Measurements from ENCODE around the gene ROBO3.

Gene ROBO3

DNA sequence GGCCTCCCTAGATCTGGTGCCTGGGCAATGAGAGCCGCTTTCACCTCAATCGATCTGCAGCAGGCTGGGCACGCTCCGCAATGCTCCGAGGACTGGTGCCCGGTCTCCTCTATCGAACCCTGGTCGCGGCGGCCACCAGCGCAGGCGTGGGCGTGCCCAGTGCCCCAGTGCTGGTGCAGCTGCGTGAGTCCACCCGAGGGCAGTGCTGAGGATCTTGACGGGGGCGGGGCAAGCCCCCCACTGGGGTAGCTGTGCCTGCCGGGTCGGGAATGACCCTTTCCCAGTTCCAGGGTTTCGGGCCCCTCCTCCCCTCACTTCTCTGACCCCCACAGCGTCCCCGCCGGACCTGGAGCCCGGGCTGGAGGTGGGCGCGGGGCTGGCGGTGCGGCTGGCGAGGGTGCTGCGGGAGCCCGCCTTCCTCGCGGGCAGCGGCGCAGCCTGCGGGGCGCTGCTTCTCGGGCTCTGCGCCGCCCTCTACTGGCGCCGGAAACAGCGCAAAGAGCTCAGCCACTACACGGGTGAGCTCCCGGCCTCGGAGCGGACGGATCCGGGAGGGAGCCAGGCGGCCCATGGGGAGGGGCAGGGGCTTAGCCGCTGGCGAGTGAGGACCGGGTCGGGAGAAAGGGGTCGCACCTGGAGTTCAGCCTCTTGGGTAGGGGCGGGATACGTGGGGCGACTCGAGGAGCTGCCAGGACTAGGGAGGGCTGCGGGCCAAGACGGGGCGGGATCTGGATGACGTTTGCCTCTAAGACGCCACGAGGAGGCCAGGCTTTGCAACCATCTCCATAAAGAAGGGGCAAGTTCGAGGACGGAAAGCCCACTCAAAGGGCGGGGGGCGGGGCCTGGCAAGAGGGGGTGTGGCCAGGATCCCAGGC is 10.9 kb downstream of the ROBO3 start:
- peak; percentile 96 for DNase-seq (ENCODE audit: low spot score)

DNA sequence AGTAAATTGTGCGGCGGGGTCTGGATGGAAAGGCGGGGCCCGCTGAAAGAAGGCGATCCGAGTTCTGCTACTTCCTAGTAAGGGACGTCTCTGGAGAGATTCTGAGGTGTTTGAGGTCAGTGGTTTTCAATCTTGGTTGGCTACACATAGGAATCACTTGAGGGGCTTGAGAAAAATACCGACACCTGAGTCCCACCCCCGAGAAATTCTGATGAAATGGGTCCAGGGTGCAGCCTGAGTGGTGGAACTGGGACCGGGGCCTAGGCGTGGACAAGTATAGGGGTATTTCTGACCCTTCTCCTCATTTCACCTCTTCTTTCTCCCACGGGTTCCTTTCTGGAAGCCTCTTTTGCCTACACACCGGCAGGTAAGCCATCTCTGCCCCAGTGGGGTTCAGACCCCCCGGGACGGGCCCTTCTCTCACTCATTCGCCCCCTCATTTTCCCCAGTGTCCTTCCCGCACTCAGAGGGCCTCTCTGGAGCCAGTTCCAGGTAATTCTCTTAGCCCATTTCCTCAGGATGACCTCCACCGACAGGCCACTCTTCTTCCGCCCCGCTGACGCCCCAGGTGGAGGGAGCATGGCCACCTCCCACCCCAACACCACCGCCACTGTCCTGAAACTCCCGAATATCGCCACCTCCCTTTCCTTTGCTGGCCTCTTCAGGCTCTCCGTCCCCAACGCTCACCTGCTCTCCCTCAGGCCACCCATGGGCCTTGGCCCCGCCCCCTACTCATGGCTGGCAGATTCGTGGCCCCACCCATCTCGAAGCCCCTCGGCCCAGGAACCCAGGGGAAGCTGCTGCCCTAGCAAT is 11.8 kb downstream of the ROBO3 start:
- DNase-seq (ENCODE audit: low spot score) = no peak

DNA sequence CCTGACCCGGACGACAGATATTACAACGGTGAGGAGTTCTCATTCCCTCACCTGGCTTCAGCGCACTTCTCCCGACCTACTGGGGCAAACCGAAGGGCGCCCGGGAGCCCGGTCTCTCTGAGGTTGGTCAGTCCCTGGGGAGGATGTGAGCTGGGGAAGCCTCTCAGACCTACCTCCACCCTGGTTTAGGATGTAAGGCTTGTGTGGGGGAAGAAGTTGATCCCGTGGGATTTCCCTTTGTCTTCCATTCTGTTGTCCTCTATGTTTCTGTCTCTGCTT is 12.3 kb downstream of the ROBO3 start:
- DNase-seq (ENCODE audit: low spot score) = no peak

DNA sequence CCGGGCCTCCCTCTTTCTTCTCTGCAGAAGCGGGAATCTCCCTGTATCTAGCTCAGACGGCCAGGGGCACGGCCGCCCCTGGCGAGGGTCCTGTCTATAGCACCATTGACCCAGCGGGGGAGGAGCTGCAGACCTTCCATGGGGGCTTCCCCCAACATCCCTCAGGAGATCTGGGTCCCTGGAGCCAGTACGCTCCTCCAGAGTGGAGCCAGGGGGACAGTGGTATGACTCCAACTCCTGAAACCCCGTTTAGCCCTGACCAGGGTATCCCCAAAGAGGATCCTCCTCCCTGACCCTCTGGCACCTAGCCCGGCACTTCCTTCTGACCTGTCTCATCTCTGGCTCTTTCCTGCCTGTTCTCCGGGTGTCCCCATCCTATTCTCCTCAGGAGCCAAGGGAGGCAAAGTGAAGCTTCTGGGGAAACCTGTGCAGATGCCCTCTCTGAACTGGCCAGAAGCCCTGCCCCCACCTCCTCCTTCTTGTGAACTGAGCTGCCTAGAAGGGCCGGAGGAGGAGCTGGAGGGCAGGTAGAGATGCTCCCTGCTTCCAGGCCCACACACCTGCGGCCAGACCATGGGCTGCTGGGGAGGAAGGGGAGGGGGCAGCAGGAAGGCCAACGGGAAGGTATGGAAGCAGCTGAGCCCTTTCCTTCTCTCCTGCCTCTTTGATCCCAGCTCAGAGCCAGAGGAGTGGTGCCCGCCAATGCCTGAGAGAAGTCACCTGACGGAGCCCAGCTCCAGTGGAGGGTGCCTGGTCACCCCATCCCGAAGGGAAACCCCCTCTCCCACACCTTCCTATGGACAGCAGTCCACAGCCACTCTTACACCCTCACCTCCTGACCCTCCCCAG is 12.9 kb downstream of the ROBO3 start:
- no peak for DNase-seq (ENCODE audit: low spot score)

DNA sequence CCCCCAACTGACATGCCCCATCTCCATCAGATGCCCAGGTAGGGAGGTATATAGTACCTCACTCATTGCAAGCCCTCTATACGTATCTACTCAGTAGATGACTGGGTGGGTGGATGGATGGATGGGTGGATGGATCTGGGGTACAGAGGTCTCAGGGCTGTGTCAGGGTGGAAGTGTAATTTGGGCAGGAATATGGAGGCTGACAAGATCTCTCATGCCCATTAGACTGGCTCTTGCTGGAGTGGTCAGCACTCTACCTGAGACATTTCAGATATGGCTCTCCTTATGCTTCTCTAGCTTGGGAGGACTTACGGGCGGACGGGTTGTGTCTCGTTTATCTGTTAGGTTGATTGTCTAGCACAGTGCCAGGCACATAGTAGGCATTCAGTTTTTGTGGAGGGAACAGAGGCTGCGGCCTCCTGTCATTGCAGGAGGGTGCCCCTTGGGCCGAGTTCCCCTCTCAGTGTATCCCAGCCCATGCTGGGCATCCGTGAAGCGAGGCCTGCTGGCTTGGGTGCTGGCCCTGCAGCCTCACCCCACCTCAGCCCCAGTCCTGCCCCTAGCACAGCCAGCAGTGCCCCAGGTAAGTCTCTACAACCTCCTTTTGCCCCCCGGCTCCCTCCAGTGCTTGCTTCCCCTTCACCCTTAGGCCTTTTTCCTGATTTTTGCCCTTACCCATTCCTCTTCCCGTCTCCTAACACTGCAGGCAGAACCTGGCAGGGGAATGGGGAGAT is 13.7 kb downstream of the ROBO3 start:
- DNase-seq (ENCODE audit: low spot score) = no peak

DNA sequence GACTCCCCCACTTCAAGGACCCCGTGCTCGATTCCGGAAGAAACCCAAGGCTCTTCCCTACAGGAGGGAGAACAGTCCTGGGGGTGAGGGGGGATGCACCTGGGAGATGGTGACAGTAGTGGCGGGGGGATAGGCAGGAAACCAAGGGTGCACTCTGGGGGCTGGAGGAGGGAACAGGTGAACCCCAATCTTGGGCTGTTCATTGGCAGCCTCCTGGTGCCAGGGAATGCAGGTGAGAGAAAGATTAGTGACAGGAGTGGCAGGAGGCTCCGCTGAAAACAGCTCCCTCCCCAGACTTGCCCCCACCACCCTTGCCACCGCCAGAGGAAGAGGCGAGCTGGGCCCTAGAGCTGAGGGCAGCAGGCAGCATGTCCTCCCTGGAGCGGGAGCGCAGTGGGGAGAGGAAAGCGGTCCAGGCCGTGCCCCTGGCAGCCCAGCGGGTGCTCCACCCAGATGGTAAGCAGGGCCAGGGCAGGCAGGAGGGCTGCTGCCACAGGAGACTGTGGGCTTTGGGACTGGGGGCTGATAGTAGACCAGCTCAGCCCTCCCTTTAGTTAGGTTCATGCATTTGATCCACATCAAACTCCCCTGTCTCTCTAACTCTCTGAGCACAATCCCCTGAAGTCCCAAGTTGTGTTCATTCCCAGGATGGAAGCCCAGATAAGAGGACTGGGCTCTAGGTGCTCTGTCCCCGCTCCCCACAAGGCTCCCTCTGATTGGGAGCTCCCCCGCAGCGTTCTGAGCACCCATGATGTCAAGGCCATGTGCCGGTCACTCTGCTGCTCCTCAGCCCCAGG is 14.5 kb downstream of the ROBO3 start:
- DNase-seq (ENCODE audit: low spot score) = no peak

DNA sequence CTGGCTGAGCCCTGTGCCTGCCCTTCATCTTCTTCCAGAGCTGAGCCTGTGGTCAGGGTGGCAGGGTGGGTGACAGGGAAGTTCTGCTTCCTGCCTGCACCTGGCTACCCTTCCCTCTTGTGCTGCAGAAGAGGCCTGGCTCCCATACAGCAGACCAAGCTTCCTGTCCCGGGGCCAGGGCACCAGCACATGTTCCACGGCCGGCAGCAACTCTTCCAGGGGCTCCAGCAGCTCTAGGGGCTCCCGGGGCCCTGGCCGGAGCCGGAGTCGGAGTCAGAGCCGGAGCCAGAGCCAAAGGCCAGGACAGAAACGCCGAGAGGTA is 15.0 kb downstream of the ROBO3 start:
- DNase-seq (ENCODE audit: low spot score) = no peak

DNA sequence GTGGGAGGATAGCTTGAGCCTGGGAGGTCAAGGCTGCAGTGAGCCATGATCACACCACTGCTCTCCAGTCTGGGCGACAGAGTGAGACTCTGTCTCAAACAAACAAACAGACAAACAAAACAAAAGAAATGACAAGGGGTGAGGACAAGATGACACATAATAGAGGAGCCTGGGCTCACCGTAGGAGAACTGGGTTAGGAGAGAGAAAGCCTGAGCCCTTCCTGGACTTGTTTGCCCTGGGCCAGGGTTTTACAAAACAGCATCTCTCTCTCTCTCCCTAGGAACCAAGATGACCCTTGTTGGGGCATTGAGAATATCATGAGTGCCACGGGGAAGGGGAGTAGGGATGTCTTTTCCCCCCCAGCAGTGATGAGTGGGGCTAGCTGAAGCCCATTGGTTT is 15.7 kb downstream of the ROBO3 start:
- DNase-seq (ENCODE audit: low spot score) = no peak

DNA sequence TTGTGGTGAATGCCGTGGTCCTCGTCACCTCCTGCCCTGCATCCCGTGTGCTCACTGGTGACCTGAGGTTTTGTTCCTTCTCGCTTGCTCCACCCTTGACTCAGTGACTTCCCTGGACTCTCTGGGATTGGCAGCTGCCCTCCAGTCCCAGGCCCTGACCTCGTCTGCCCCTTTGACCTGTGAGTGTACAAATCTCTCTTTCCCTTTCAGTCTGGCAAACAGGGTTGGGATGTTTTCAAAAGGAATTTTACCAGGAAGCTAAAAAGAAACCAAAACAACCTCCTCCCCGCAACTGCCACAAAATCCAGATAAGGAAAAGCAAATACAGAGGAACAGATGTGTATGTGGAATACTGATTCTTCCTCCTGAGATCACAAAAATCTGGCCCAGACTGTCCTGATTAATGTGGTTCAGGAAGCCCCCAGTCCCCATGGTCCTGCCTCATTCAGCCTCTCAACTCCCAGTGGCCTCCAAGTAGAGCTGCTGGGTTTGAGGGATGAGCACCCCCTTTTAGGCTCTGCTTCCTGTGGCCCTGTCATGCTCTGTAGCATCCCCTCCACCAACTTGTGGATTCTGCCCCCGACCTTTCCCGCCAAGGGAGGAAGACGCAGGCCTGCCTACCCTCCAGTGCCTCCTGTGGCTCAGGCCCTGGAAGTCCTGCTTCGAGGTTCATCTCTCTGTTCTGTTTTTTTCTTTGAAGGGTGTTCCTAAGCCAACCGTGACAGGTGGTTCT is 17.3 kb downstream of the ROBO3 start:
- DNase-seq (ENCODE audit: low spot score) = no peak

DNA sequence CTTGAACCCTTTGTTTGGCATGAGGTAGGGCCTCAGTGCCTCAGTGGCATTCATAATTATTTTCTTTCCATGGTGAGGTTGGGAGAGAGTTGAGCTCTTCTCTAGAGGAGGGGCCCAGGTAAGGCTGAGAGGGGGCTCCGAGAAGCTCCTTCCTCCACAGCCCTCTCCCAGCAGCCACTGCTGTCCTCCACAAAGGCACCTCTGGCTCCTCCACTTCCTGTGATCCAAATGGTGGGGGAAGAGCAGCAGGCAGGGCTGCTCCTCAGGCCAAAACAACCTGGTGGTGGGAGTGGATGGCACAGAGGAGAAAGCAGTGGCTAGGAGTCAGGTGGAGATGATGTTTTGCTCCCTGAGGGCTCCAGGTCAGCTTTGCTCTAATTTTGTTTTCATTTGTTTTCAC is 19.1 kb downstream of the ROBO3 start:
- no peak for DNase-seq (ENCODE audit: low spot score)

DNA sequence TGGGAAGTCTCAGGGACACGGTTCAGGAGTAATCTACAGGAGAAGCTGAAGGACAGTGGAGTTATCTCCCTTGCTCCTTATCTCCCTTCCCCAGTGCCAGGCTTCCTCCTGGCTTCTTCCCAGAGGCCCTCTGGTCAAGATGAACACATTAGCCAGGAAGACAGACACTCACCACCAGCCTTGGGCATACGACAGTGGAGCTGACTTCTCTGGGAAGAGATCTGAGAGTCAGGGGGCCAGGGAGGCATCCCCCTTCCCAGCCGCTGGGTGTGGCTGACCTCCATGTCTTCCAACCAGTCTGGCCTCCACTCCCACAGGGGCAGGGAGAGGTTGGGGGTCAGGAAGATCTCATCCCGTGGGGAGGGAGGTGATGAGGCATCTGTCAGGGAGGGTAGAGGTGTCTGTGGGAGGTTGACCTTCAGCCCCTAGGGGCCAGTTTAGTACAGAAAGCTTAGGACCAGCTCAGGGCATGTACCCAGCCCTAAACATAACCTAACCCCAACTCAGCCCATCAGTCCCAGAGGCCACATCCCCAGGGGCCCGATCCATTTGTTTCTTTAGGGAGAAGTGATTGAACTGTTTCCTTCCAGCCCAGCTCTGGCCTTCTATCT is 19.7 kb downstream of the ROBO3 start:
- no peak for DNase-seq (ENCODE audit: low spot score)

DNA sequence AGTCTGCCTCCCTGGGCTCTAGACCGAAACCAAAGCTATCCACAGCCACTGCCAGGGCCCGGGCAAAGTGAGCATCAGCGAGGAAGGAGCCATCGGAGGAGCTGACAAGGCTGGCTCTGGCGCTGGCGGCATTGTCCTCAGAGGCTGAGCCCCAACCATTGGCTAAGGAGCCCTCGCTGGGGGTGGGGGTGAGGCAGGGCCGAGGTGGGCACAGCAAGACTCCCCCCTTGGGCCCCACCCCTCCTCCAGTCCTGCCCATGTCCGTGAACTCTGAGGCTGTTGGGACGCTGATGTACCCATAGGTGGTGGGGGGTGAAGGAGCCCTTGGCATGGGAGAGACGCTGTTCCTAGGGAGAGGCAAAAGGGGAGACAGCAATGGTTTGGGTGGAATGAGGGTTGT is 21.2 kb downstream of the ROBO3 start:
- no peak for DNase-seq (ENCODE audit: low spot score)

DNA sequence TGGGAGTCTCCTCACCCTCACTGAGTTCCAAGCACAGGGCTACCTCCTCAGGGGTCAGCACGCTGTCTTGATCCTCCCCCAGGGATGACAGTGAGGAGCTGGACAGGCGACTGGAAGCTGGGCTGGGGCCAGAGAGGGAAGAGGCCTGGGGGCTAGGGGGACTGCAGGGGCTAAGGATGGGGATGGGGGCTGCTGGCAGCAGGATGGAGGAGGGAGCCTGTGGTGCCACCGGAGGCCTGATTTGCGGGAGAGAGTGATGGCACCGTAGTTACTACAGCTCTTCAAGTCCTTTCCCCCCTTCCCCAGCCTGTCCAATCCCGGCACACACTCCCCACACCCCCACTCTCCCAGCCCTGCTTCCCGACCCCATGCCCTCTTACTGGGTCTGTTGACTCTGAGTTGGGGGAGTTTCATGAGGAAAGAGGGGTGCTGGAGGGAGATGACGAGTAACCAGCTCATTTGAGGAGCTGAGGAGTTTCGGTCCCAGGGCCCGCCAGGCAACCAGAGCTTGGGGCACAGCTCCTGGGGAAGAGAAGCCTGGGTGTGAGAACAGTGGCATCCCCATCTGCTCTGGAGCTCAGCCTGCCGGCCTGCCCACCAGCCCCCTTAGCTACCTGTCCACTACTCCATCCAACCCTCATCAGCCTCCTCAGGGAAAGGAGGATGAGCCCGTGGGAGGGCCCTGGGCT is 21.9 kb downstream of the ROBO3 start:
- no peak for DNase-seq (ENCODE audit: low spot score)

DNA sequence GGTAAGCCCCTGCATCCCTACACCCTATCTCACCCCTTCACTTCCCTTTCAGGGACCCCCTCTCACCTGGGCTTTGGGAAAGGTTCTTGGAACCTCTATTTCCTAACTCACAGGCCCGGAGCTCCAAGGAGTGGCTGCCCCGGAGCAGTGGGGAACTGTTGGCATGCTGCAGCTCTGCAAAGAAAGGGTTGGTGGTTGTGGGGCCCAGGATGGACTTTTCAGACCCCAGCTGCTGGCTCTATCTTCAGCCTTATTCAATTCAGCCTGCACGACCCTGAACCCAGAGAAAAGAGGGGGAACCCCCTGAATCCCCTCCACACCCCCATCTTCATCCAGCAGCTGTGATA is 22.4 kb downstream of the ROBO3 start:
- no peak for DNase-seq (ENCODE audit: low spot score)

DNA sequence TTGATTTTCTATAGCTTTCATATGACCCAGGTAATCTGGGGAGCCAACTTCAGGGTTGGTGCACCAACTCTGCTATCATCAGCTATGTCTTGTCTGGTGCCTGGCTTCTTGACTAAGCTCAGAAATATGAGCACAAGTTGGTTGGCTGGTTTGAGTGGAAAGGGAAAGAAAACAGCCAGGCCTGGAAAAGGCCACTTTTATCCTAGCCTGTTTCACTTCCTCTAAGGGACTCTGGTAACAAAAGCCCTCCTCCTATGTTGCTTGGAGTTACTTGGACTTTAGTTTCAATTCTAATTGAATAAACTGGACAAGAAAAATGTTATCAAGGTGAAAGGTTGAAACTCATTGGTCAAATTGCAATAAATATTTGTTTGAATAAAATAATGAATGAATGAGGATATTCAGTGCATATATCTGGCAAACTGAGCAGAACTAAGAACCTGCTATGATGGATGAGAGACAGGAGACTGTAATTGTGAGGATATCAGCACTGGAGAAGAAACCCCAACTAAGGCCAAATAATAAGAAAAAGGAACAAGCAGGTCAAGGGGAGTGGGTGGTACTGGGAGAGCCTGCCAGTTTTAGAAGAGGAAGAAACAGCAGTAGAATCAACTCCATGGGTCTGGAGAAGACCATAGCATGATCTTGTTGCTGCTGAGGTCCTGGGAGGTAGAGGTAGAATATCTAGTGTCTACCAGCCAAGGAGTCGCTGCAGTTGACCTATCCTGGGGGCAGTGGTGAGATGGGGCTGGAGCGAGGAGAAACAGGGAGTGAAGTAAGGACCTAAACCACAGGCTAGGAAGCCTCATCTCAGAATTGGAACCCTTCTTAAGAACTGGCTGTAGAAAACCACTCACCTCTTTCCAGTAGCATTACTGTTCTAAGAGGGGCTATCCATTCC is 24.2 kb downstream of the ROBO3 start:
- no peak for DNase-seq (ENCODE audit: low spot score)

DNA sequence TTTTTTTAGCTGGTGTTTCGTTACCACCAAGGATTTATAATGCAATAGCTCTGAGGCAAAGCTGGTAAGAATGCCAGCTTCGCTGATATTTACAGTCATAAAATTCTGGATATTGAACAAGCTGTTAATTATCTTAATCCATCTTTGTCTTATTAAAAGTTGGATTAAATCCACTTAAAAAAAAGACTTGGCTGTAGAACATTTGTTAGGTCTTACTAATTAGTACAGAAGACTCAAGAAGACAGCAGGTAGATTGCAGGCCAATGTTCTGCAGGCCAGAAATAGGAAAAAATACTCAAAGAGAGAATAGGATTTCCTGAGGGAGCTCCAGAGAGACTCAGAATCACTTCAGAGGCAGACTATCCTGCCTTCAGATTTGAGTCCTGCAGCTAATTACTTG is 24.9 kb downstream of the ROBO3 start:
- no peak for DNase-seq (ENCODE audit: low spot score)

DNA sequence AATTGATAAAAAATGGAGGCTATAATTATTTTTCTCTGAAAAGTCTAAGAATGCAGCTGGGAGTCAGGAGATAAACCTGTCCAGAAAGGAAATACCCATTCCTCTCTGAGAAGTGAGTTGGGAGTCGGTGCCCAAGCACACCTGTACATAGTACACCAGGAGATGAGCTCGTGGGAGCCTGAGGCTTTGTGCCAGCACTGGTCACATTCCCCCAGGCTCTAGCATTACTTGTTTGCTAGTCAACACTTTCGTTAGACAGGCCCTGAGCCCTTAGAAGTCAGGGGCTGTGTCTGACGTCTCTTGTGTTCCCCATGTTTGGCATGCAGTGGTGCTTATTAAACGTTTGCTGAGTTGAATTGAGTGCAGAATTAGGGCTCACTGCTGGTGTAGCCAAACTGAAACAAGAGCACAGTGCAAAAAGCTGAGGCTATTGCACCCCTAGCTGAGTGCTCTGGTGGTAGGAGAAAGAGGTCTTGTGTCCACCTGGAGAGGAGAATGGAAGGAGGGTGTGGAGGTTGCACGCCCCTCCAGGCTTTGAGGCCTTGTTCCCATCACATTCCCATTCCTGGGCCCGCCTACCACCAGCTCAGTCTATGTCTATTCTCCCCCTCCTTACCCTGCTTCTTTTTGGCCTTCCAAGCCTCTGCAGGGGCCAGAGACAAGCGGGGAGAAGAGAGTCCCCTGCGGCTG is 25.6 kb downstream of the ROBO3 start:
- DNase-seq (ENCODE audit: low spot score) = no peak

DNA sequence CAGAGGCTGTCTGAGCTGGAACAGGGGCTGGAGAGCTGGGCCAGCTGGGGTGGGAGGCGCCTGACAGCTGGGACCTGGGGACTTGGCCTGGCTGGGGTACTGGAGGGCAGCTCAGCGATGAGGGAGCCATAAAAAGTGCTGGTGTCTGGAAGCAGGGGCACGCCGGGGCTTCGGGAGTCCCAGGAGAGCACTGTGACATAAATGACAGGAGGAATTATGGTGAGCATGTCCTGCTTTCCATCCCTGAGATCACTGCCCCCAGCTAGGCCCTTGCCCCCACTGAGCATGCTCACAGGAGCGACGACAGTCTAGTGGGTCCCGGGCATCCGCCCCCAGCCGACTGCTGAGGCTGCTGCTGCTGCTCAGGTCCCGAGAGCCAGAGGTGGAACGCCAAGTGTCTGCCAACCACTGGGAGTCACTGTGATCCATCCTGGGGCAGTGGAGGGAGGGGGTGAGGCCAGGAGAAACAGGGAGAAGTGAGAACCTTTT is 26.2 kb downstream of the ROBO3 start:
- DNase-seq (ENCODE audit: low spot score) = no peak

Data from AG20443 (cell line).